H9 (cell line): ENCODE measurements around the gene CHML. TPM values are rescaled to one million over a fixed set of nuclear protein-coding genes. Genes with fewer than 3 reads are reported as not detected.

Experiments used
- DNase-seq: peaks from one replicate; pipeline ENCODE4 v3.0.0-alpha.2; 2017
- H2AFZ ChIP-seq: one replicate; pipeline ENCODE4 v1.6.1; 2013; ENCODE audit warnings: mild to moderate bottlenecking, low read length, control low read depth, moderate library complexity
- H2AK5ac ChIP-seq: 2 replicates; pipeline ENCODE4 v1.6.1; 2013; ENCODE audit warnings: low read length, control low read depth, mixed read lengths; ENCODE audit not compliant: insufficient read length
- H2BK120ac ChIP-seq: one replicate; pipeline ENCODE4 v1.6.1; 2013; ENCODE audit warnings: low read depth, mild to moderate bottlenecking, low read length, control low read depth, inconsistent platforms; ENCODE audit not compliant: poor library complexity, severe bottlenecking
- H2BK12ac ChIP-seq: 2 replicates; pipeline ENCODE4 v1.6.1; 2013; ENCODE audit warnings: low read length, control low read depth, mixed read lengths, low read depth; ENCODE audit not compliant: insufficient read length
- H2BK15ac ChIP-seq: 2 replicates; pipeline ENCODE4 v1.6.1; 2013; ENCODE audit warnings: low read depth, low read length, control low read depth
- H2BK20ac ChIP-seq: one replicate; pipeline ENCODE4 v1.6.1; 2013; ENCODE audit warnings: low read depth, mild to moderate bottlenecking, low read length, control low read depth, inconsistent platforms; ENCODE audit not compliant: poor library complexity, severe bottlenecking
- H2BK5ac ChIP-seq: 2 replicates; pipeline ENCODE4 v1.6.1; 2013; ENCODE audit warnings: low read length, control low read depth, mixed read lengths; ENCODE audit not compliant: insufficient read length
- H3K14ac ChIP-seq: 2 replicates; pipeline ENCODE4 v1.6.1; 2013; ENCODE audit warnings: low read length, control low read depth; ENCODE audit not compliant: insufficient read depth
- H3K18ac ChIP-seq: 2 replicates; pipeline ENCODE4 v1.6.1; 2013; ENCODE audit warnings: low read depth, mild to moderate bottlenecking, mixed read lengths, low read length, control low read depth; ENCODE audit not compliant: insufficient read length
- H3K23ac ChIP-seq: 2 replicates; pipeline ENCODE4 v1.6.1; 2013; ENCODE audit warnings: low read length, control low read depth, mixed read lengths, low read depth; ENCODE audit not compliant: insufficient read length
- H3K23me2 ChIP-seq: 2 replicates; pipeline ENCODE4 v1.6.1; 2013; ENCODE audit warnings: low read depth, mild to moderate bottlenecking, mixed read lengths, low read length, control low read depth; ENCODE audit not compliant: insufficient read length, poor library complexity, severe bottlenecking
- H3K27ac ChIP-seq: 2 replicates; pipeline ENCODE4 v1.5.1; 2013; ENCODE audit warnings: low read length, control low read depth, mixed read lengths, low read depth; ENCODE audit not compliant: insufficient read length
- H3K27me3 ChIP-seq: 2 replicates; pipeline ENCODE4 v1.6.1; 2013; ENCODE audit warnings: low read length, control low read depth, inconsistent platforms; ENCODE audit not compliant: insufficient read depth
- H3K4ac ChIP-seq: 2 replicates; pipeline ENCODE4 v1.6.1; 2013; ENCODE audit warnings: low read depth, mild to moderate bottlenecking, control low read depth, inconsistent platforms, low read length, moderate library complexity
- H3K4me1 ChIP-seq: 2 replicates; pipeline ENCODE4 v1.6.1; 2013; ENCODE audit warnings: low read length, control low read depth, inconsistent platforms; ENCODE audit not compliant: insufficient read depth
- H3K4me2 ChIP-seq: 2 replicates; pipeline ENCODE4 v1.6.1; 2013; ENCODE audit warnings: low read length, control low read depth, mixed read lengths; ENCODE audit not compliant: insufficient read length, insufficient read depth
- H3K56ac ChIP-seq: 2 replicates; pipeline ENCODE4 v1.6.1; 2013; ENCODE audit warnings: low read depth, mild to moderate bottlenecking, mixed read lengths, low read length, control low read depth; ENCODE audit not compliant: insufficient read length
- H3K79me1 ChIP-seq: 2 replicates; pipeline ENCODE4 v1.6.1; 2013; ENCODE audit warnings: low read depth, mild to moderate bottlenecking, moderate library complexity, low read length, control low read depth, inconsistent platforms; ENCODE audit not compliant: insufficient read depth, poor library complexity, severe bottlenecking
- H3K79me2 ChIP-seq: 2 replicates; pipeline ENCODE4 v1.6.1; 2013; ENCODE audit warnings: low read length, control low read depth, inconsistent platforms; ENCODE audit not compliant: insufficient read depth
- H3K9ac ChIP-seq: 2 replicates; pipeline ENCODE4 v1.6.1; 2013; ENCODE audit warnings: low read length, control low read depth, mixed read lengths; ENCODE audit not compliant: insufficient read length; ENCODE audit errors: extremely low read depth
- H3K9me3 ChIP-seq: one replicate; pipeline ENCODE4 v1.6.1; 2013; ENCODE audit warnings: low read depth, low read length, inconsistent platforms; ENCODE audit not compliant: control insufficient read depth
- H3T11ph ChIP-seq: one replicate; pipeline ENCODE4 v1.6.1; 2013; ENCODE audit warnings: mild to moderate bottlenecking, low read length, control low read depth, inconsistent platforms
- H4K20me1 ChIP-seq: one replicate; pipeline ENCODE4 v1.6.1; 2013; ENCODE audit not compliant: control insufficient read depth, insufficient read length, insufficient read depth
- H4K5ac ChIP-seq: 2 replicates; pipeline ENCODE4 v1.6.1; 2013; ENCODE audit warnings: low read depth, mild to moderate bottlenecking, mixed read lengths, low read length, control low read depth; ENCODE audit not compliant: insufficient read length
- H4K8ac ChIP-seq: replicated peaks from 2 replicates; pipeline ENCODE4 v1.6.1; 2013; ENCODE audit warnings: low read length, control low read depth, mixed read lengths, low read depth; ENCODE audit not compliant: insufficient read length
- H4K91ac ChIP-seq: 2 replicates; pipeline ENCODE4 v1.6.1; 2013; ENCODE audit warnings: low read depth, mild to moderate bottlenecking, moderate library complexity, mixed read lengths, low read length, control low read depth; ENCODE audit not compliant: insufficient read length
- H3K27ac Mint-ChIP-seq, 3 experiments: 2 replicates in 2 of 3; 3 replicates in 1 of 3; pipeline ENCODE4 v1.8.0; 2020 to 2021; ENCODE audit warnings: mixed read lengths in 3 of 3, mild to moderate bottlenecking in 1 of 3, moderate library complexity in 1 of 3
- H3K27me3 Mint-ChIP-seq: 2 replicates; pipeline ENCODE4 v1.8.0; 2021; ENCODE audit warnings: low read depth, mild to moderate bottlenecking, moderate library complexity, mixed read lengths
- H3K36me3 Mint-ChIP-seq, 3 experiments: 2 replicates in 2 of 3; 3 replicates in 1 of 3; pipeline ENCODE4 v1.8.0; 2020 to 2021; ENCODE audit warnings: low read depth in 3 of 3, mixed read lengths in 3 of 3; ENCODE audit not compliant: insufficient read depth in 1 of 3
- H3K4me1 Mint-ChIP-seq, 2 experiments: 2 replicates each; pipeline ENCODE4 v1.8.0; 2020; ENCODE audit warnings: mixed read lengths in 2 of 2
- H3K4me3 Mint-ChIP-seq, 2 experiments: 2 replicates in 1 of 2; 3 replicates in 1 of 2; pipeline ENCODE4 v1.8.0; 2020 to 2021; ENCODE audit warnings: mild to moderate bottlenecking in 2 of 2, mixed read lengths in 2 of 2, moderate library complexity in 1 of 2
- H3K9me3 Mint-ChIP-seq, 2 experiments: 2 replicates in 1 of 2; 3 replicates in 1 of 2; pipeline ENCODE4 v1.8.0; 2020; ENCODE audit warnings: mild to moderate bottlenecking in 2 of 2, mixed read lengths in 2 of 2, moderate library complexity in 1 of 2
- CTCF ChIP-seq: fragments of 200-600 bp; sonication (generic); conservative IDR thresholded peaks from 3 replicates; pipeline ENCODE4 v1.8.0; 2021; ENCODE audit warnings: antibody characterized with exemption, mild to moderate bottlenecking
- WGBS: extraction: QIAGEN DNeasy Blood & Tissue Kit; methylation state at CpG from one replicate; pipeline ENCODE4 v1.1.7; 2013; ENCODE audit warnings: missing lambda C conversion rate, low lambda C conversion rate, mixed read lengths; ENCODE audit not compliant: insufficient read length; ENCODE audit errors: extremely low coverage; 5-methylcytosine and 5-hydroxymethylcytosine counted together
- total RNA-seq: library from RNA; stranded (reverse); gene quantifications from 2 replicates; pipeline ENCODE4 v1.2.1, GENCODE V29; 2021

Gene CHML
- total RNA-seq, 1 experiment from 2014 or later, result 45.7 TPM

GRCh38 chr1:241658081-241658793, 18.1 kb upstream of the CHML start:
- H3K4me1 ChIP-seq, result no peaks in the 10 kb centered on the region
- H3K56ac ChIP-seq, result no peak overlapping the region
- H3K14ac ChIP-seq, result no peak overlapping the region
- no peak overlapping the region for H2BK12ac ChIP-seq
- H2AFZ ChIP-seq, result no peak overlapping the region
- H4K5ac ChIP-seq, result no peak overlapping the region
- no peak for TF ChIP-seq CTCF
- H2BK5ac ChIP-seq, result no peak overlapping the region
- H3K79me1 ChIP-seq, result no peaks in the 10 kb centered on the region
- no peak overlapping the region for H3K27ac ChIP-seq
- H3K18ac ChIP-seq, result no peak overlapping the region
- Mint-ChIP-seq H3K4me1 (peaks cover 0 to 1% of the 10 kb centered on the region in 2 experiments; a peak in 2 of 4 replicates), H3K27ac (0 out of 7 replicates have a peak overlapping the region, but pooled peaks of 1 of the 3 experiments have one; percentile 32), H3K27me3 (no peaks in the 10 kb centered on the region), H3K9me3 (no peaks in the 10 kb centered on the region), H3K4me3 (no peak overlapping the region), H3K36me3 (no peaks in the 10 kb centered on the region)
- no peak overlapping the region for H2BK15ac ChIP-seq
- H2BK20ac ChIP-seq, result no peak overlapping the region
- H2AK5ac ChIP-seq, result no peak overlapping the region
- no peak overlapping the region for H3K4ac ChIP-seq
- no peak overlapping the region for H2BK120ac ChIP-seq
- no peak overlapping the region for H3K23ac ChIP-seq
- no peak overlapping the region for H4K8ac ChIP-seq
- H3K27me3 ChIP-seq, result no peaks in the 10 kb centered on the region
- no peak overlapping the region for H4K91ac ChIP-seq
- no peaks in the 10 kb centered on the region for H3K23me2 ChIP-seq
- no peak overlapping the region for H3K4me2 ChIP-seq
- H3K9me3 ChIP-seq, result no peaks in the 10 kb centered on the region
- H4K20me1 ChIP-seq, result no peaks in the 10 kb centered on the region
- no peaks in the 10 kb centered on the region for H3K79me2 ChIP-seq
- no peak overlapping the region for H3T11ph ChIP-seq
- no CpG with 5 or more reads among the region's 3 CpGs for WGBS
- no peak overlapping the region for H3K9ac ChIP-seq
- DNase-seq, result no peak
